SK-N-MC (cell line): ENCODE data around the gene BUD23.

Experiments
- EZH2 ChIP-seq: fragments of 200-600 bp; sonication (generic); IDR thresholded peaks from one replicate; pipeline ENCODE4 v1.6.1; 2017; ENCODE audit warnings: antibody characterized with exemption
- FOXP2 ChIP-seq: optimal IDR thresholded peaks from 2 replicates; pipeline ENCODE3; 2011; ENCODE audit warnings: mild to moderate bottlenecking, moderate library complexity; ENCODE audit not compliant: insufficient read depth; ENCODE audit errors: extremely low read length, control extremely low read depth
- POLR2AphosphoS5 ChIP-seq: IDR thresholded peaks from 2 replicates; pipeline ENCODE4 v1.6.1; 2012; ENCODE audit warnings: mild to moderate bottlenecking, low read depth, low read length, borderline replicate concordance

- no peak for TF ChIP-seq POLR2AphosphoS5
- TF ChIP-seq EZH2: no peak
- no peak for TF ChIP-seq FOXP2
Observed at GRCh38 chr7:73703225-73703624, 19.8 kb downstream of the BUD23 start.
